Keratinocyte (primary cell): ENCODE results near the gene IGFN1. TPM values are rescaled to one million over a fixed set of nuclear protein-coding genes. Genes with fewer than 3 reads are reported as not detected.

ENCODE experiments used
- DNase-seq: peaks from one replicate; pipeline ENCODE4 v3.0.0-alpha.2; 2011; ENCODE audit warnings: low read depth, missing footprints, low spot score
- FAIRE-seq: peaks from 2 replicates; lab custom pipeline; 2011; peaks lifted over from hg19 to GRCh38; lab: Jason Lieb, UNC
- H2AFZ ChIP-seq: 2 replicates; pipeline ENCODE4 v1.6.0; 2012; ENCODE audit warnings: low read length, control low read depth, inconsistent platforms; ENCODE audit not compliant: control insufficient read depth
- H3K27ac ChIP-seq: 2 replicates; pipeline ENCODE4 v1.5.1; 2011; ENCODE audit warnings: low read length; ENCODE audit not compliant: control insufficient read depth, insufficient read depth
- H3K27me3 ChIP-seq: 3 replicates; pipeline ENCODE4 v1.6.0; 2011; ENCODE audit warnings: low read length; ENCODE audit not compliant: control insufficient read depth, insufficient read depth; ENCODE audit errors: extremely low read depth
- H3K36me3 ChIP-seq, 2 experiments: 2 replicates in 1 of 2; 3 replicates in 1 of 2; pipeline ENCODE4 v1.5.1; 2011; ENCODE audit warnings: low read length in 2 of 2, mild to moderate bottlenecking in 1 of 2; ENCODE audit not compliant: control insufficient read depth in 2 of 2, insufficient read depth in 2 of 2; ENCODE audit errors: extremely low read depth in 1 of 2
- H3K4me1 ChIP-seq: 3 replicates; pipeline ENCODE4 v1.5.1; 2011; ENCODE audit warnings: low read length; ENCODE audit not compliant: control insufficient read depth, insufficient read depth; ENCODE audit errors: extremely low read depth
- H3K4me2 ChIP-seq: 3 replicates; pipeline ENCODE4 v1.6.0; 2011; ENCODE audit warnings: low read depth, low read length; ENCODE audit not compliant: control insufficient read depth, insufficient read depth; ENCODE audit errors: extremely low read depth
- H3K4me3 ChIP-seq, 3 experiments: fragments of 200-600 bp in 1 of 3; sonication (generic) in 1 of 3; 2 replicates in 2 of 3; 3 replicates in 1 of 3; pipeline ENCODE4 v1.5.1; 2011 to 2016; ENCODE audit warnings: low read length in 3 of 3, mild to moderate bottlenecking in 3 of 3, control low read depth in 2 of 3, inconsistent platforms in 1 of 3, low read depth in 1 of 3, mixed read lengths in 1 of 3, mixed run types in 1 of 3, moderate library complexity in 1 of 3; ENCODE audit not compliant: control insufficient read depth in 2 of 3, insufficient read depth in 2 of 3; ENCODE audit errors: extremely low read depth in 1 of 3
- H3K79me2 ChIP-seq: 2 replicates; pipeline ENCODE4 v1.6.0; 2012; ENCODE audit warnings: low read length; ENCODE audit not compliant: control insufficient read depth, insufficient read depth
- H3K9ac ChIP-seq: 3 replicates; pipeline ENCODE4 v1.6.0; 2011; ENCODE audit warnings: low read length; ENCODE audit not compliant: control insufficient read depth, insufficient read depth; ENCODE audit errors: extremely low read depth
- H3K9me1 ChIP-seq: 3 replicates; pipeline ENCODE4 v1.6.0; 2011; ENCODE audit warnings: low read length; ENCODE audit not compliant: control insufficient read depth, insufficient read depth; ENCODE audit errors: extremely low read depth
- H3K9me3 ChIP-seq: 2 replicates; pipeline ENCODE4 v1.5.1; 2012; ENCODE audit warnings: low read depth, low read length; ENCODE audit not compliant: control insufficient read depth
- H4K20me1 ChIP-seq: 3 replicates; pipeline ENCODE4 v1.6.0; 2011; ENCODE audit warnings: low read length; ENCODE audit not compliant: control insufficient read depth, insufficient read depth; ENCODE audit errors: extremely low read depth
- EZH2 ChIP-seq: IDR thresholded peaks from one replicate; pipeline ENCODE4 v1.6.1; 2012; ENCODE audit warnings: inconsistent platforms, mild to moderate bottlenecking, low read length, moderate library complexity
- dilution Hi-C: fragments of 300-500 bp; cut with MboI; formaldehyde crosslinking; loops from one replicate; pipeline ENCODE4 v1.7.0; 2020; ENCODE audit warnings: low sequenced_read_pairs; ENCODE audit not compliant: extremely low pct_ligation_motif_present
- polyA plus RNA-seq, 5 experiments: library from polyadenylated mRNA; depleted of rRNA in 3 of 5; stranded (reverse) in 3 of 5; stranded (forward) in 1 of 5; unstranded in 1 of 5; fragments of >200 nt; gene quantifications; 1 replicate in 1 of 5; 2 replicates in 3 of 5; 3 replicates in 1 of 5; pipeline versions ENCODE4 v1.2.1 to v1.2.3, GENCODE V29; 2011 to 2012; ENCODE audit warnings: missing spikeins in 2 of 5, low read depth in 1 of 5, low replicate concordance in 1 of 5
- TF ChIP-seq, protein P1 (sequence below), 3 experiments: IDR thresholded peaks in 1 of 3; conservative IDR thresholded peaks in 1 of 3; optimal IDR thresholded peaks in 1 of 3; 2 replicates in 2 of 3; 3 replicates in 1 of 3; pipeline versions ENCODE3 to v1.5.1; 2011; ENCODE audit warnings: low read length in 3 of 3, mild to moderate bottlenecking in 3 of 3, moderate library complexity in 2 of 3, control low read depth in 1 of 3, inconsistent platforms in 1 of 3; ENCODE audit not compliant: insufficient read depth in 2 of 3; ENCODE audit errors: extremely low read depth in 1 of 3

The IGFN1 gene
- polyA plus RNA-seq, 1 donor (not counting 4 experiments of a cell fraction or from before 2014, with no cell fraction given): not detected

DNA sequence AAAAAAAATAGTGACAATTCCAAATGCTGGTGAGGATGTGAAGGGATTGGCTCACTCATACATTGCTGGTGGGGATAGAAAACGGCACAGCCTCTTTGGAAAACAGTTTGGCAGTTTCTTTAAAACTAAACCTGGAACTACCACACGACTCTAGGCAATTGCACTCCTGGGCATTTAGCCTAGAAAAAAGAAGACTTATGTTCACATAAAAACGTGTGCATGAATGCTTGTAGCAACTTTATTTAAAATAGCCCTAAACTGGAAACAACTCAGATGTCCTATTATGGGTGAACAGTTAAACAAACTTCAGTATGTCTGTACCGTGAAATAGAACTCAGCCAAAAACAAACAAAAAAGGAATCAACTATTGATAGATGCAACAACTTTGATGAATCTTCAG lies 26.9 kb upstream of the IGFN1 start:
- no peak overlapping the region for H2AFZ ChIP-seq
- dilution Hi-C loops: no loop called here
- no peak for DNase-seq

DNA sequence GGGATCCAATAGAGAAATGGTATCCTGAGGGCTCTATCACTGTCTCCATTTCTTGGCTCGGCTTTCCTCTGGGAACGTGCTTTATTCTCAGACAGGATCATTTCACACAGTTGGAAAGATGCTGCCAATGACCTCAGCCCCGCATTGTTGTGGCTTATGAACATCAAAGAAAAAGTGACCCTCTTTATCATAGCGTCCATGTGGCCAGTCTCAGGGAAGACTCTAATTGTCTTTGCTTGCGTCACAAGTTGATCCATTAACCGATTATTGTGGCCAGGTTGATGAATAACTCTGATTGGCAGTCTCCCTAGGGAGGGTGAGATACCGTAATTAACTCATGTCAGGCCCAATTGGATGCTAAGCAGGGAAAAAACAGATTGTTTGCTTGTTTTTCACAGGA lies 26.0 kb upstream of the IGFN1 start:
- Histone ChIP-seq H3K4me2 (no peak overlapping the region), H3K9me1 (no peaks in the 10 kb centered on the region), H4K20me1 (no peaks in the 10 kb centered on the region), H3K4me1 (peaks cover 5% of the 10 kb centered on the region), H3K27ac (no peak overlapping the region), H3K27me3 (peaks cover 3% of the 10 kb centered on the region), H3K36me3 (no peaks in the 10 kb centered on the region), H3K79me2 (no peaks in the 10 kb centered on the region), H2AFZ (no peak overlapping the region), H3K4me3 (no peak overlapping the region), H3K9ac (no peak overlapping the region), H3K9me3 (no peaks in the 10 kb centered on the region)
- FAIRE-seq (no peak), DNase-seq (no peak)
- TF ChIP-seq, protein P1, sequence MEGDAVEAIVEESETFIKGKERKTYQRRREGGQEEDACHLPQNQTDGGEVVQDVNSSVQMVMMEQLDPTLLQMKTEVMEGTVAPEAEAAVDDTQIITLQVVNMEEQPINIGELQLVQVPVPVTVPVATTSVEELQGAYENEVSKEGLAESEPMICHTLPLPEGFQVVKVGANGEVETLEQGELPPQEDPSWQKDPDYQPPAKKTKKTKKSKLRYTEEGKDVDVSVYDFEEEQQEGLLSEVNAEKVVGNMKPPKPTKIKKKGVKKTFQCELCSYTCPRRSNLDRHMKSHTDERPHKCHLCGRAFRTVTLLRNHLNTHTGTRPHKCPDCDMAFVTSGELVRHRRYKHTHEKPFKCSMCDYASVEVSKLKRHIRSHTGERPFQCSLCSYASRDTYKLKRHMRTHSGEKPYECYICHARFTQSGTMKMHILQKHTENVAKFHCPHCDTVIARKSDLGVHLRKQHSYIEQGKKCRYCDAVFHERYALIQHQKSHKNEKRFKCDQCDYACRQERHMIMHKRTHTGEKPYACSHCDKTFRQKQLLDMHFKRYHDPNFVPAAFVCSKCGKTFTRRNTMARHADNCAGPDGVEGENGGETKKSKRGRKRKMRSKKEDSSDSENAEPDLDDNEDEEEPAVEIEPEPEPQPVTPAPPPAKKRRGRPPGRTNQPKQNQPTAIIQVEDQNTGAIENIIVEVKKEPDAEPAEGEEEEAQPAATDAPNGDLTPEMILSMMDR (optimal IDR thresholded peaks at IDR 0.05 in 1 of 3, IDR thresholded peaks at IDR 0.05 in 1 of 3, conservative IDR thresholded peaks at IDR 0.05 in 1 of 3; ENCODE audit: extremely low read depth in 1 of 3, insufficient read depth in 2 of 3, low read length in 3 of 3): no peak
- TF ChIP-seq EZH2: no peak
- dilution Hi-C loops: no loop called here

More for the DNA sequence above, 26.9 kb upstream of the IGFN1 start:
- Histone ChIP-seq H3K9me1 (no peaks in the 10 kb centered on the region), H3K27ac (no peak overlapping the region), H3K9ac (no peak overlapping the region), H3K4me2 (no peak overlapping the region), H3K4me3 (no peak overlapping the region), H3K27me3 (peaks cover 3% of the 10 kb centered on the region), H3K36me3 (no peaks in the 10 kb centered on the region), H4K20me1 (no peaks in the 10 kb centered on the region), H3K79me2 (no peaks in the 10 kb centered on the region), H3K9me3 (no peaks in the 10 kb centered on the region), H3K4me1 (no peaks in the 10 kb centered on the region)
- TF ChIP-seq, protein P1 (optimal IDR thresholded peaks at IDR 0.05 in 1 of 3, IDR thresholded peaks at IDR 0.05 in 1 of 3, conservative IDR thresholded peaks at IDR 0.05 in 1 of 3; ENCODE audit: extremely low read depth in 1 of 3, insufficient read depth in 2 of 3, low read length in 3 of 3): no peak
- no peak for TF ChIP-seq EZH2
- FAIRE-seq: no peak
